Central memory CD4-positive, alpha-beta T cell (primary cell): ENCODE measurements around the gene MSRB3.

ENCODE experiments used
- DNase-seq: peaks from one replicate; pipeline ENCODE4 v3.0.0; 2022

The MSRB3 gene

DNA sequence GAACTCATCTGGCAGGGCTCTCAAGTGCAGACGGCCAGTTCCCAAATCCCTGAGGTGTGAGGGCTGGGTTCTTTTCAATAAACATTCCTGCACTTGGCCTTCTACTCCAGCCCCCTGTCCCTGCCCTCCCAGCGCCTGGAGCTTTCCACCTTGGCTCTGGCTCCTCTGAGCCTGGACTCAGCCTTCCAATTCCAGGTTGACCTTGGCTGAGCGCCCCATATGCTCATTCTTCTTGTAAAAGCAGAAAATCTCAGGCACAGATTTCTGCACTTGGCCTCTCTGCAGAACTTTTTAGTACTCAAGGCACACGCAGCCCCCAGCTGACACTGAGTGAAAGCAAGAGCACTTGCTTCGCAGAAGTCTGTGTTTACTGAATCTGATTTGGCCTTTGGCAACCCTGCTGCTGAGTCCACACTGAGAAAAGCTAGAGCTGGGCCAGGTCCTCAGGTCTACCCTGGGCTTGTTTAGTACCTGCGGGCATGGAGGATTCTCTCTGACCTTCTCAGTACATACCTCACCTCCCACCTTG lies 222.7 kb downstream of the MSRB3 start:
- no peak for DNase-seq

DNA sequence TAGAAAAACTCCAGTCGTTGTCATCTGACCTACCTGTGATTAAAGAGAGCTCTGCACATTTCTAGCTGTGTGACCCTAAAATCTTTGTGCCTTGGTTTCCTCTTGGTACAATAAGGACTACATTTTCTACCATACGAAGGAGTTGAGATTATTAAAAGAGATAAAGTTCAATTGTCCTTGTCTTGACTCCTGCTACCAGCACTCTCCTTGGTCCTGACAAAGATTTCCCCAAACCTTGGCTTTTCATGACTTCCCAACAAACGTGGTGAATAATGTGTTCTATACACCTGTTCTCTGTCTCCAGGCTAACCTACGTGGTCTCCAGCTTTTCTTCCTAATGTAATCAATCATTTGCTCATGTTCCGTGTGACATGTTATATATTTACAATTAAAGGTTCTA lies 223.5 kb downstream of the MSRB3 start:
- no peak for DNase-seq

DNA sequence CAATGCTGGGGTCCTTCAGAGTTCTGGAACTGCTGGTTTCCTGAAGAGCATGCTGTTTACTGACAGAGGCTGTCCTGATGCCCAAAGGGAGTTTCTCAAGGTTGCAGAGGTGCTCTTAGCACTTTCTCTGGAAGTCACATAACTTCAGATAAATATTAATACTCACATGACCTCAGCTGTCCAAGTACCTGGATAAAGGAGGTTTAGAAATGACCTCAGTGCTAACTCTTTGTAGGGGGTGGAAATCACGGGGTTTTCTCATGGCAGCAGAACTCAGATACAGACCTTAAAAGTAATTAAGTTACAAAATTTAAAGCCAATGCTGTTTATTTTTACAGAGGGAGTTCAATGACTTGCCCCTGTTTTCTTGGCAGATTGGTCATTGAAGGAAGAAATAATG lies 225.9 kb downstream of the MSRB3 start:
- DNase-seq: no peak

DNA sequence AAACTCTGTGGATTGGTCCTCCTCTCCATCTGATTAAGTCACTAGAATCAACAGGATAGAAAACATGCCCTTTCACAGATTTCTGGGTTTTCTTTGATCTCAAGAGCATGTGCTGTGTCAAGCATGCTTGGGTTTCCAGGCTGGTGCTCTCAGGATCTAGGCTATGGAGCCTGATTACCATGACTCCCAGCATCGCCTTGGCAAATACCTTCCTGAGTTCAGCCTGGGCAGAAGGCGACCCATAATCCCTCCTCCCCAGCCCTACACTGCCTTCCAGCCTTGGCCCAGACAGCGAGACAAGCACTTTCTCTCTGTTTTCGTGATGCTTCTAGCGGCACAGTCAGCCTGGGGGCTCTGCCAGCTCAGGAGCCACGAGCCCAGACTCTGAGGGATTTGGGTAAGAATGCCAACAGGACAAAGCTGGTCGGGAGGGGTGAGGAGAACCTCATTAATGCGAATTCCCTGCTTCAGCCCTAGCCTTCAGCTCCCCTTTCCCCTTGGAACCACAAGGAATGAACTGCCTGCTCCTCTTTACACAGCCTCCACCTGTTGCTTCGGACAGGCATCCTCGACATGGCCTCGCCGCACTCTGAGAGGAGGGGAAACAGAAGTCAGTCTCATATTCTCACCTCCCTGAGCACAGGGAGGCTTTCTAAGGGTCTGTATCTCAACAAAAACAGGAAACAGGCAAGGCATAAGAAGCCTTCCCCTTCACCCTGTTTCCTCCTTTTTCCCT lies 227.1 kb downstream of the MSRB3 start:
- no peak for DNase-seq

DNA sequence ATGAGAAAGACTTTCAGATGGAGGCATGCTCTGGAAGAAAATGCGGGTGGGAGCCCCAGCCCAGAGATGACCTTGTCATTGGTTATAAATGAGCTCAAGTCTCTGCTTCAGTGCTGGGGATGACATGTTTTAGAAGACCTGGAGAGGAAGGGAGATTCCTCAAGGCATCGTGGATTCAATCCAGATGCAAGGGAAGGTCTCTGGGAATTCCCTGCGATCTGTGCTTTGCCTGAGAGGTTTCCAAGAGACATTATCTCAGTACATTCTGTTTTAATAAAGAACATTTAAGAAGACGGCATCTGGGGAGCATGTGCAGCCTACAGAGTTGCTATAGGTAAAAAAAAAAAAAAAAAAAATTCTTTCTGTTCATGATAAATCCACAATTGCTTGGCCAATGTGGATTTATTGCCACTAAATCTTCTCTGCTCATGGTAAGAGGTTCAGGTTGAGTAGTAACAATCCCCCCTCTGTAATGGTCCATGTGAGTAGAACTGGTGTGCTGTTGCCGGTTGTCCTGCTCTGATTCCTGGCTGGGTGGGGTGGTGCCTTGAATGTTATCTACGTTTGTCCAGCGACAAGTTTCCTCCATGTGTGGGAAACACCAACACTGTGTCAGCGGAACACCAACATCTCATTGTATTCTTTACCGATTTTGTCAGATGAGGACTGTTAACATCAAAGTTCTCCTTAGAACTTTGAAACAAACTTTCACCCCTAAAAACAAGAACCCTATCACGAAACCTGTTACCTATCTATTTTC lies 230.0 kb downstream of the MSRB3 start:
- no peak for DNase-seq

DNA sequence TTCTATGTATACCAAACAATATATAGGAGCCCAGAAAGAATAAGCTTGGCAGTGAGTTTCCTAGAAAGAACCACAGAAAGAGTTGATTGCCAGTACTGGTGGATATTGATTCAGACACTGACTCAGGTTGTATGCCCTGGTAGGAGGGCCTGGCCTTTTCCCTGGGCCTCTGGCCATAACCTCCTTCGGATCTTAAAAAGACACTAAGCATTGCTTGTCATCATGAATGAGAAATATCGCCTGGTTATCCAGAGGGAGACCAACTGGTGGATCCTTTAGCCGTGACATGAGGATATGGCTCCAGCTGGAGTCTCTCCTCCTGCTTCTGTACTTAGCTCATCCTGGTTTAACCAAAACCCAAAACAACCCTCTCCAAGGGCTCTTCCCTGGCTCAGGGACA lies 231.5 kb downstream of the MSRB3 start:
- no peak for DNase-seq

DNA sequence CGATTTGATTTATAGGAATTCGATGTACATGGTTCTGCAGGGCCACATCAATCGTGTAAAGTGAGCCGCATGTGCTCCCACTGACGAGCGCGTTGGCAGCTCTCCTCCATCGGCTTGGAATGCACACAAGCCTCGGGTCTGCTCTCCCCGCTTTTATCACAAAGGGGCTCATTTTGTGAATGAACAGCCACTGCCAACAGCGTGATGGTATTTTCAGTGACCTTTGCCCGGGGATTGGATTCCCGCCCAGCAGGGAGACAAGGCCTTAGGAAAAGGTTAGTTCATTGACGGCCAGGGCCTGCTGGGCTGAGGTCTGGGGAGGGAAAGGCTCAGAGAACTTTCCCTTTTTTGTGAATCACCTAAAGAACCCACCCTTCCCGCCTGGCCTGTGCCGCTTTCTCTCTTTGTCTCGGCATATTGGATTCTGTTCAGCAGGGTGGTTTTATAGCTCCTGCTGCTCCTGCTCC lies 232.1 kb downstream of the MSRB3 start:
- DNase-seq: no peak

DNA sequence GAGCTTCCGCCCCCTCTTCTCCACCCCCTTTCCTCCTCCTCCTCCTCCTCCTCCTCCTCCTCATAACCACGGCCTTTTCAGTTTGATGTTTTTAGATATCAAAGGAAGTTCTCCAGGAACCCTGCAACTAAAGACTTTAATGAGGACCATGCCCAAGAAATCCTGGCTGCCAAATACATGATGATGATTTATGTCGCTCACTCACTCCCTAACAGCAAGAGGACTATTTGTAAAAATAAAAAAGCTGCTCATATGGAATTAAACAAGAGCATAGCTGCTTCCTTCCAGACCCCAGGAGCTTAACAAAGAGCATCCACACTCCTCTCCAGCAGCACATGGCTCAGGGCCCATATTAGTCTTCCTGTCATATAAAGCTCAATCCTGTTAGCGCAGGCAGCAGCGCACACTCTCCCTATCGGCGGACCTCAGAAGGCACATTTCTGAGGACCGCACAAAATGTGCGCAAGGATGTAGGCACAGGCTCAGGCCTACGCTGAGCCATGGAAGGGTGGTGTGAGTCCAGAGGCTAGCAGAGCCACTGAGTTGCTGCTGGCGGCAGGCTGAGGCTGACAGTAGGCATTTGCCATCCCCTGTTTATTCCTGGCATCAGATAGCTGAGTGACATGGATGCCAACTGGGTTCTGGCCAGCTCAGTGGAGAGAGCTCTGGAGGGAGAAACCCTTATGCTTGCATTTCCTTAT lies 232.8 kb downstream of the MSRB3 start:
- no peak for DNase-seq

DNA sequence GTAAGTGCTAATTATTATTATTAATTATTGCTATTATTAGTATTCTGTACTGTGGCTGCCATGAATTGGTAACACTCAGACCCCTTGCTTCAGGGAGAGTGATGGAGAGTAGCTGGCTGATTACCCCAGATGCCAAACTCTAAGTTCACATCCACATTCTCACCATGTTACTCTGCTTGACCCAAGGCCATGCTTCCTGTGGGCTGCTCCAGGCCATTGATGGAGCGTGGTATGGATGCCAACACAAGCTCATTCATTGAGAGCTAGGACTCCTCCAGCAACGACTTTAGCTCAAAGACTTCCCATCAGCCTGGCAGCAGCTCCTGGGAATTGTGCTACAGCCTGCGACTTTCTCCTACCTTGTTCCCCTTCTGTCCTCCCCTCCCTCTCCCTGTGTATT lies 233.4 kb downstream of the MSRB3 start:
- DNase-seq: no peak
